Osteoblast (primary cell): ENCODE results near the gene TERT. TPM values are rescaled to one million over a fixed set of nuclear protein-coding genes. Genes with fewer than 3 reads are reported as not detected.

Experiments used
- DNase-seq: peaks from one replicate; pipeline ENCODE4 v3.0.0; 2011; ENCODE audit warnings: low spot score, mixed read lengths; ENCODE audit not compliant: insufficient read length; ENCODE audit errors: missing footprints
- H2AFZ ChIP-seq: 2 replicates; pipeline ENCODE4 v1.6.0; 2011; ENCODE audit warnings: mild to moderate bottlenecking, low read length
- H3K27ac ChIP-seq: 2 replicates; pipeline ENCODE4 v1.5.1; 2011; ENCODE audit warnings: mild to moderate bottlenecking, low read depth, low read length, moderate library complexity
- H3K27me3 ChIP-seq: 2 replicates; pipeline ENCODE4 v1.6.0; 2012; ENCODE audit warnings: mild to moderate bottlenecking, control low read depth, inconsistent platforms, low read length, moderate library complexity; ENCODE audit not compliant: insufficient read depth
- H3K36me3 ChIP-seq: 2 replicates; pipeline ENCODE4 v1.5.1; 2011; ENCODE audit warnings: mild to moderate bottlenecking, low read length, control low read depth, moderate library complexity; ENCODE audit not compliant: insufficient read depth
- H3K4me1 ChIP-seq: 2 replicates; pipeline ENCODE4 v1.5.1; 2011; ENCODE audit warnings: mild to moderate bottlenecking, low read length, control low read depth, moderate library complexity; ENCODE audit not compliant: insufficient read depth
- H3K4me2 ChIP-seq: 2 replicates; pipeline ENCODE4 v1.6.0; 2011; ENCODE audit warnings: mild to moderate bottlenecking, low read length; ENCODE audit not compliant: insufficient read depth
- H3K4me3 ChIP-seq: fragments of 200-600 bp; sonication (generic); 3 replicates; pipeline ENCODE4 v1.5.1; 2012; ENCODE audit warnings: mild to moderate bottlenecking, low read length, inconsistent platforms; ENCODE audit not compliant: insufficient read depth
- H3K79me2 ChIP-seq: 2 replicates; pipeline ENCODE4 v1.6.0; 2012; ENCODE audit warnings: mild to moderate bottlenecking, low read length, control low read depth, inconsistent platforms; ENCODE audit not compliant: insufficient read depth
- H3K9me3 ChIP-seq: 2 replicates; pipeline ENCODE4 v1.5.1; 2011; ENCODE audit warnings: low read depth, low read length, control low read depth
- H4K20me1 ChIP-seq: 2 replicates; pipeline ENCODE4 v1.6.0; 2012; ENCODE audit warnings: mild to moderate bottlenecking, low read length, control low read depth; ENCODE audit not compliant: insufficient read depth
- CTCF ChIP-seq: IDR thresholded peaks from 2 replicates; pipeline ENCODE4 v1.5.1; 2011; ENCODE audit warnings: mild to moderate bottlenecking, low read depth, low read length, moderate library complexity; ENCODE audit errors: extremely low read depth
- small RNA-seq: library from RNA; depleted of rRNA; stranded (forward); fragments of <200 nt; gene quantifications from one replicate; pipeline ENCODE3, GENCODE V24; 2012
- total RNA-seq: library from RNA; depleted of rRNA; stranded (reverse); fragments of >200 nt; gene quantifications from 2 replicates; pipeline ENCODE4 v1.2.3, GENCODE V29; 2012

TERT gene
- total RNA-seq, 1 donor, result not detected

- H2AFZ ChIP-seq, result no peak overlapping the region
- H3K4me1 ChIP-seq, result no peaks in the 10 kb centered on the region
- H3K4me3 ChIP-seq, result no peak overlapping the region
- TF ChIP-seq CTCF, result no peak
- no peak overlapping the region for H3K27ac ChIP-seq
- H3K27me3 ChIP-seq, result peaks cover 12% of the 10 kb centered on the region
- no peak for DNase-seq
- H3K36me3 ChIP-seq, result no peaks in the 10 kb centered on the region
- H3K4me2 ChIP-seq, result no peak overlapping the region
- no peaks in the 10 kb centered on the region for H4K20me1 ChIP-seq
- no peaks in the 10 kb centered on the region for H3K9me3 ChIP-seq
- H3K79me2 ChIP-seq, result no peaks in the 10 kb centered on the region
Observed at GRCh38 chr5:1203311-1203967, 91.4 kb downstream of the TERT start.

Small RNA genes within 50 kb of the gene (small RNA-seq; reads per million reads assigned to genes)
- gene MIR4457, result not detected

Other genes with a start within 250 kb of the TERT start
- 6.9 and 8.0 TPM in 2 replicates for gene SLC12A7, start 183.0 kb downstream of the TERT start, total RNA-seq
- gene SLC6A19, start 93.5 kb downstream of the TERT start, total RNA-seq, result not detected in 2 replicates
- not detected in 2 replicates for gene SLC6A18, start 69.7 kb downstream of the TERT start, total RNA-seq
- gene CLPTM1L, start 50.0 kb upstream of the TERT start, total RNA-seq, result 134 and 139 TPM in 2 replicates
- not detected in 2 replicates for gene SLC6A3, start 150.4 kb upstream of the TERT start, total RNA-seq
- 11.6 and 15.6 TPM in 2 replicates for gene LPCAT1, start 228.9 kb upstream of the TERT start, total RNA-seq